ENCODE data around the gene BCL7C.

DNA sequence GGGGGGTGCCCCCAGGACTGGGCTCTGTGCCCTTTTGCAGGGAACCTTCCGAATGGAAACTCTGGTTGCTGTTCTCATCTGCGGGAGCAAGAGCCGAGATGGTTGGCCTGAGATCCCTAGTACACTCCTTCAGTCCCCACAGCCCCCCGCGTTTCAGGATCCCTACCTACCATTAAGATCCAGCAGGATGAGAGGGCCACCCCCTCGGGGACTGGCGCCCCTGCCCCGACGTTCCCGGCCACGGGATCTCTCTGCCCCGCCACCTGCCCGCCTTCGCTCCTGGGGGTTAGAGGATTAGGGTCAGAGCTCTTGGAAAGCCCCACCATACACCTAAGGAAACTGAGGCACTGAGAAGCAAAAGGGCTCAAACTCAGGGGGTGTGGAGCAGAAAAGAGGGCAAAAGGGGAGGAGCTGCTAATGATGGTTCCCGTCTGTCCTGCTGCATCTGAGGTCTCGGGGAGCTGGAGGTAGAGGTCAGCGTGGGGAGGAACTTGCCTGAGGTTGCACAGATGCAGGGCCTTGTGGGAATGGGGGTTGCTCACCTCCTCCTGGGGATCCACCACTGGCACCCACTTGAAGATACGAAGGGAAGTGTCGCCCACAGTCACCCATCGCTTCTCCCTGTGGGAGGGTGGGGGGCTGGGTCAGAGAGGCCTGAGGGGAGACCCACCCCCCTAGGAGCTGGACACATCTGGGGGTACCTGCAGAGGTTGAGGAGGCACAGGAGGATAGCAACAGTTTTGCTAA, 1.0 kb downstream of the BCL7C start:
- TF ChIP-seq, protein P1, sequence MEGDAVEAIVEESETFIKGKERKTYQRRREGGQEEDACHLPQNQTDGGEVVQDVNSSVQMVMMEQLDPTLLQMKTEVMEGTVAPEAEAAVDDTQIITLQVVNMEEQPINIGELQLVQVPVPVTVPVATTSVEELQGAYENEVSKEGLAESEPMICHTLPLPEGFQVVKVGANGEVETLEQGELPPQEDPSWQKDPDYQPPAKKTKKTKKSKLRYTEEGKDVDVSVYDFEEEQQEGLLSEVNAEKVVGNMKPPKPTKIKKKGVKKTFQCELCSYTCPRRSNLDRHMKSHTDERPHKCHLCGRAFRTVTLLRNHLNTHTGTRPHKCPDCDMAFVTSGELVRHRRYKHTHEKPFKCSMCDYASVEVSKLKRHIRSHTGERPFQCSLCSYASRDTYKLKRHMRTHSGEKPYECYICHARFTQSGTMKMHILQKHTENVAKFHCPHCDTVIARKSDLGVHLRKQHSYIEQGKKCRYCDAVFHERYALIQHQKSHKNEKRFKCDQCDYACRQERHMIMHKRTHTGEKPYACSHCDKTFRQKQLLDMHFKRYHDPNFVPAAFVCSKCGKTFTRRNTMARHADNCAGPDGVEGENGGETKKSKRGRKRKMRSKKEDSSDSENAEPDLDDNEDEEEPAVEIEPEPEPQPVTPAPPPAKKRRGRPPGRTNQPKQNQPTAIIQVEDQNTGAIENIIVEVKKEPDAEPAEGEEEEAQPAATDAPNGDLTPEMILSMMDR (IDR thresholded peaks at IDR 0.05; ENCODE audit: low read length), result no peak
- TF ChIP-seq EZH2 (IDR thresholded peaks at IDR 0.05; ENCODE audit: borderline replicate concordance, low read length), result no peak

Measured in OCI-LY1 (cell line).